Cardiac fibroblast (primary cell): ENCODE results near the gene MGMT.

Experiments
- DNase-seq, 2 donors: peaks; one replicate each; pipeline versions ENCODE4 v3.0.0 to v3.0.0-alpha.2; 2010; ENCODE audit warnings: low read depth in 2 of 2
- H3K4me3 ChIP-seq, 2 donors: replicated peaks in 1 of 2; 1 replicate in 1 of 2; 2 replicates in 1 of 2; pipeline ENCODE4 v1.5.1; 2011; ENCODE audit warnings: low read depth in 2 of 2, low read length in 2 of 2, mild to moderate bottlenecking in 2 of 2, moderate library complexity in 1 of 2
- TF ChIP-seq, protein P1 (sequence below): IDR thresholded peaks from one replicate; pipeline ENCODE4 v1.5.1; 2011; ENCODE audit warnings: low read depth, mild to moderate bottlenecking, low read length, inconsistent platforms

Gene MGMT

DNA sequence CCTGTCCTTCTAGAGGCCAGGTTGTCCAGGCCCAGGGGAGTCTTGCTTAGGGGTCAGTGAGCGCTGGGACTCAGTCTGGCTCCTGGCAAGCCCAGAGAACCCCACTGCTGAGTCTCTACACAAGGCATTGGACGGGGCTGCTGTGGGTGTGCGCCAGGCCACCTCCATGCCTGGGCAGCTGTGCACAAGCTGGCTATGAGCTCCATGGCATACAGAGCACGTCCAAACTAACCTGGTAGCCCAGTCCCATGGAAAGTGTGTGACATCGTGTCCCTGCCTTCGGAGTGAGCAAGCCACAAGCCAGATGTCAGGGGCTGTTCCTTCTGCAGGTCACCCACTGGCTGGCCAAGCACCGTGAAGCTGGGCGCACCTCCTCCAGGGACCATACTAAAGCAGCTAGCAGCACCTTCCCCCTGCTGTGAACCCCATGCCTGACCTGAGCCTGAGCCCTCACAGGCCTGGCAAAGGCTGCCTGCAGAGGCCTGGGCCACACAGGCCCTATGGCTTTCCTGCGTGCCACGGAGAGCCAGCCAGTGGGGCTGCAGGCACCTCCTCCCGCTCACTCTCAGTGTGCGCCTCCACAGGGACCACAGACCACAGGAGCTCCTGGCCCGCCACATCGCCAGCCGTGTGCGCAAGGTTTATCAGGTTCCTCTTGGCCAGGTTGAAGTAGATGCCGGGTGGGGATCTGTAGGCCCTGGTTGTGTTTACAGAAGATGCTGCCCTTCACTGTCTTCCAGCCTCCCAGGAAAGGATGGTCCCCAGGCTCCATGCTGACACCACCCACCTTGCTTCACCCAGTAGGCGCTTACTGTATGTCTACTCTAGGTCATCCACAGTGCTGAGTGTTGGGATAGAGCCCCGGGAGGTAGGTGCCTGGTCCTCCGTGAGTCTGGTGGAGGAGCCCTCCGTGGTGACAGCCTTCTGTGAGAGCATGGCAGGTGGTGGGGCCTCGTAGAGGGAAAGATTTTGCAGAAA lies 277.4 kb downstream of the MGMT start:
- no peak for DNase-seq
- H3K4me3 ChIP-seq, result no peak overlapping the region
- TF ChIP-seq, protein P1, sequence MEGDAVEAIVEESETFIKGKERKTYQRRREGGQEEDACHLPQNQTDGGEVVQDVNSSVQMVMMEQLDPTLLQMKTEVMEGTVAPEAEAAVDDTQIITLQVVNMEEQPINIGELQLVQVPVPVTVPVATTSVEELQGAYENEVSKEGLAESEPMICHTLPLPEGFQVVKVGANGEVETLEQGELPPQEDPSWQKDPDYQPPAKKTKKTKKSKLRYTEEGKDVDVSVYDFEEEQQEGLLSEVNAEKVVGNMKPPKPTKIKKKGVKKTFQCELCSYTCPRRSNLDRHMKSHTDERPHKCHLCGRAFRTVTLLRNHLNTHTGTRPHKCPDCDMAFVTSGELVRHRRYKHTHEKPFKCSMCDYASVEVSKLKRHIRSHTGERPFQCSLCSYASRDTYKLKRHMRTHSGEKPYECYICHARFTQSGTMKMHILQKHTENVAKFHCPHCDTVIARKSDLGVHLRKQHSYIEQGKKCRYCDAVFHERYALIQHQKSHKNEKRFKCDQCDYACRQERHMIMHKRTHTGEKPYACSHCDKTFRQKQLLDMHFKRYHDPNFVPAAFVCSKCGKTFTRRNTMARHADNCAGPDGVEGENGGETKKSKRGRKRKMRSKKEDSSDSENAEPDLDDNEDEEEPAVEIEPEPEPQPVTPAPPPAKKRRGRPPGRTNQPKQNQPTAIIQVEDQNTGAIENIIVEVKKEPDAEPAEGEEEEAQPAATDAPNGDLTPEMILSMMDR, result no peak

DNA sequence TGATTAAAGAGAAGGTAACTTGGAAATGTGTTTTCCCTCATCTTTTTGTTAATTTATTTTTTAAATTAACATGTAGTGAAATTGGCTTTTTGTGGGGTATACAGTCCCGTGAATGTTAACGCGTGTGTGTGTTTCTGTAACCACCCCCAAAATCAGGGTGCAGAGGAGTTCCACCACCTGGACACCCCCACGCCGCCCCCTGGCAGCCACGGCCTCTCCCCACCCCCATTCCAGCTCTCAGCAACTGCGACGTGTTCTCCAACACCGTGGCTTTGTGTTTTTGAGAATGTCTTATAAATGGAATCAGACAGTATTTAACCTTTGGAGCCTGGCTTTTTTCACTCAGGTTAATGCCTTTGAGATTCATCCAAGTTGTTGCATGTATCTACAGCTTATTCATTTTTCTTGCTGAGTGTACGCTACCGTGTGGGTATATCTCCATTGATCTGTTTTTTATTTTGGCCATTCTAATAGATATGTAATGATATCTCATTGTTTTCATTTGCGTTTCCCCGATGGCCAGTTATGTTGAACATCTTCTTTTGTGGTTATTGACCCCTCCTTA lies 278.2 kb downstream of the MGMT start:
- H3K4me3 ChIP-seq, result no peak overlapping the region
- DNase-seq, result no peak
- TF ChIP-seq, protein P1, result no peak

DNA sequence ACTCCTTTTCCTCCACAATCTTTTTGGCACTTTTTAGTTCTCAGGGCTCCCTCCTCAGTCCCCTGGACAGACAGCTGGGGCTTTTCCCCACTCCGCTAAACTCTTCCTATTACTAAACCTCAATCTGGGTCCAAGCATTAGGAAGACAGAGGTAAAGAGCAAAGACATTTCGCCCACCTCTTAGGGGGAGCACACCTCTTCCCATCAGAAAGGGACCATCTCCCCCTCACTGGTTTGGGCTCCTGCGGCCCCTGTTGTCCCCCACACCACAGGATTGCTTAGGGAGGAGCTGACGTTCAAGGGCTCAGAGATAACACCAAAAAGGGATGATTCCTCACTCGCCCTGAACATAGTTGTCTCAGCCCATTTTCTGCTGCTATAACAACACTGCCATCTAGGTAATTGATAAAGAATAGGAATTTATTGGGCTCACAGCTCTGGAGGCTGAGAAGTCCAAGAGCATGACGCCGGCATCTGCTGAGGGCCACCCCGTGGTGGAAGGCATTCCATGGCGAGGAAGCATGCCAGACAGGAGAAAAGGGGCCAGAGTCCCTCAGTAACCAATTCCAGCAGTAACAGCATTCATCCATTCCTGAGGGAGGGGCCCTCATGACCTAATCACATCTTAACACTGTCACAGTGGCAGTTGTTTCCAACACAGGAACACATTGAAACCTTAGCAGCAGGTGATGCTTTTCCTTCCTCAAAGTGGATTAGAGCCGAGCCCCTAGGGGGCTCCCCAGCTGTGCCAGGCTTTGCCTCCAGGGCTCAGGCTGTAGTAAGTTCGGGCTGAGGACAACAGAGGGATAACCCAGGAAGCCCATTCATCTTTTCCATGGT lies 287.4 kb downstream of the MGMT start:
- TF ChIP-seq, protein P1, result no peak
- H3K4me3 ChIP-seq, result no peak overlapping the region
- DNase-seq, result no peak

DNA sequence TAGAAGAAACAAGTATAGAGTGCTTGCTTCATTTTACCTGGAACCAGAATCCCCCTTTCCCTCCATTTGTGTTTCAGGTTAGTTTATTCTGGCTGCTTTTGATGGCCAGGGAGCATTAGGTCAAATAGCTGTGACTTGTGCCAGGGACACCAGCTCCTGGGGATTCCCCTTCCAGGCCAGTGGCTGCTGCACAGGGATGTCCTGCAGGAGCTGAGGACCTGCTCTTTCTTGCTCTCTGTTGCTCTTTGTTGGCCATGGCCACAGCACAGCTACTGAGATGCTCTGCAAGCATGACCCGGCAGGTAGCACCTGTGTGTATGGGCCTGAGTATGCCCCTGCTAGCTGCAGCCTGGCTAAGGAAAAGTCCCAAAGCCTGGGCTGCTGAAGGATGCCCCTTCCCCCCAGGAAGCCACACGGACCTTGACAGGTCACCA lies 288.1 kb downstream of the MGMT start:
- no peak overlapping the region for H3K4me3 ChIP-seq
- no peak for DNase-seq
- TF ChIP-seq, protein P1, result no peak

DNA sequence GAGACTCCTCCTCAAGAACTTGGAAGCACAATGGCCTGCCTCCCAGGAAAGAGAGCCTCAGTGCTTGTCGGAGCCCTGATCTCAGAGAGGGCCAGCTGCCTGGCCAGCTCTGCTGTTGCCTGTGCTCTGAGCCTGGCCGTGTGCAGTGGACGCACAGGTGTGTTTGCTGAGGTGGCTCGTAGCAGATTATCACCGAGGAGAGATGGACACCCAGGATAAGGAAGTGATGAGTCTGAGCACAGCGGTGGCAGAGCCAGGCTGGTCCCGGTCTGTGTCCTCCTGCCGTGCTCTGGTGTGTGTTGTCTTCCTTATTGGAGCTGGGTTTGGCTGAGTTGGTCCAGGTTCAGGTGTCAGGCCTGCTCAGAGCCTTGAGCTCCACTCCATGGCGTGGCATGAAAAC lies 288.6 kb downstream of the MGMT start:
- H3K4me3 ChIP-seq, result no peak overlapping the region
- DNase-seq, result no peak
- TF ChIP-seq, protein P1, result no peak
